ENCODE data around the gene TMEM245. TPM values are rescaled to one million over a fixed set of nuclear protein-coding genes. Genes with fewer than 3 reads are reported as not detected.

Gene TMEM245
- polyA plus RNA-seq, 3 donors: 9.2 to 29.1 (median 14.4) TPM

GRCh38 chr9:109113254-109113653 lies 6.5 kb downstream of the TMEM245 start:
- no peak overlapping the region for H3K27ac ChIP-seq (ENCODE audit: low read depth, low read length)
- 46 to 69% (median 54%) methylated on average over 3 of the region's 3 CpGs for WGBS, 3 donors

GRCh38 chr9:109110329-109111021 lies 9.3 kb downstream of the TMEM245 start:
- H3K27ac ChIP-seq (ENCODE audit: low read depth, low read length): no peak overlapping the region
- 42 to 54% (median 44%) methylated on average over 5 of the region's 5 CpGs for WGBS, 3 donors

GRCh38 chr9:109109967-109110328 lies 9.8 kb downstream of the TMEM245 start:
- H3K27ac ChIP-seq (ENCODE audit: low read depth, low read length): no peak overlapping the region

- no peak overlapping the region for H3K27ac ChIP-seq (ENCODE audit: low read depth, low read length)
- WGBS, 3 donors: 42 to 56% (median 54%) methylated on average over 4 of the region's 4 CpGs
Measured at GRCh38 chr9:109108318-109108717, 11.4 kb downstream of the TMEM245 start.

GRCh38 chr9:109107402-109108240 lies 12.1 kb downstream of the TMEM245 start:
- no peak overlapping the region for H3K27ac ChIP-seq (ENCODE audit: low read depth, low read length)
- WGBS, 3 donors: 32 to 55% (median 54%) methylated on average over 4 of the region's 4 CpGs

- no peak overlapping the region for H3K27ac ChIP-seq (ENCODE audit: low read depth, low read length)
- WGBS, 3 donors: 35 to 37% (median 36%) methylated on average over 3 of the region's 3 CpGs
Measured at GRCh38 chr9:109101810-109102209, 17.9 kb downstream of the TMEM245 start.

- 66 to 76% (median 71%) methylated on average over 3 of the region's 3 CpGs for WGBS, 3 donors
- H3K27ac ChIP-seq (ENCODE audit: low read depth, low read length): no peak overlapping the region
Measured at GRCh38 chr9:109101202-109101595, 18.5 kb downstream of the TMEM245 start.

GRCh38 chr9:109100543-109101201 lies 19.1 kb downstream of the TMEM245 start:
- WGBS, 3 donors: 78 to 99% (median 95%) methylated on average over 3 of the region's 3 CpGs
- H3K27ac ChIP-seq (ENCODE audit: low read depth, low read length): no peak overlapping the region

- no peak overlapping the region for H3K27ac ChIP-seq (ENCODE audit: low read depth, low read length)
- 52 to 62% (median 60%) methylated on average over 2 of the region's 2 CpGs for WGBS, 3 donors
Measured at GRCh38 chr9:109098960-109099308, 20.8 kb downstream of the TMEM245 start.

- H3K27ac ChIP-seq (ENCODE audit: low read depth, low read length): no peak overlapping the region
- 12 to 52% (median 39%) methylated on average over 4 of the region's 4 CpGs for WGBS, 3 donors
Measured at GRCh38 chr9:109098171-109098959, 21.4 kb downstream of the TMEM245 start.

GRCh38 chr9:109097146-109097545 lies 22.6 kb downstream of the TMEM245 start:
- 89 to 94% (median 92%) methylated on average over 4 of the region's 4 CpGs for WGBS, 3 donors

GRCh38 chr9:109095321-109095720 lies 24.4 kb downstream of the TMEM245 start:
- H3K27ac ChIP-seq (ENCODE audit: low read depth, low read length): no peak overlapping the region
- WGBS, 3 donors: 82 to 89% (median 89%) methylated on average over 3 of the region's 3 CpGs

More at GRCh38 chr9:109097146-109097545, 22.6 kb downstream of the TMEM245 start:
- H3K27ac ChIP-seq (ENCODE audit: low read depth, low read length): no peak overlapping the region

GRCh38 chr9:109094268-109094667 lies 25.5 kb downstream of the TMEM245 start:
- WGBS, 3 donors: 46 to 92% (median 92%) methylated on average over 6 of the region's 6 CpGs
- no peak overlapping the region for H3K27ac ChIP-seq (ENCODE audit: low read depth, low read length)

- 61 to 82% (median 81%) methylated on average over 1 of the region's 1 CpG for WGBS, 3 donors
Measured at GRCh38 chr9:109092587-109092986, 27.2 kb downstream of the TMEM245 start.

GRCh38 chr9:109092051-109092580 lies 27.6 kb downstream of the TMEM245 start:
- H3K27ac ChIP-seq (ENCODE audit: low read depth, low read length): no peak overlapping the region

More at GRCh38 chr9:109092587-109092986, 27.2 kb downstream of the TMEM245 start:
- no peak overlapping the region for H3K27ac ChIP-seq (ENCODE audit: low read depth, low read length)

GRCh38 chr9:109088221-109088620 lies 31.5 kb downstream of the TMEM245 start:
- WGBS, 3 donors: 96 to 99% (median 97%) methylated on average over 7 of the region's 7 CpGs
- H3K27ac ChIP-seq (ENCODE audit: low read depth, low read length): no peak overlapping the region

GRCh38 chr9:109087795-109088194 lies 32.0 kb downstream of the TMEM245 start:
- 96 to 98% (median 96%) methylated on average over 2 of the region's 2 CpGs for WGBS, 3 donors
- H3K27ac ChIP-seq (ENCODE audit: low read depth, low read length): no peak overlapping the region

GRCh38 chr9:109086221-109086620 lies 33.5 kb downstream of the TMEM245 start:
- no peak overlapping the region for H3K27ac ChIP-seq (ENCODE audit: low read depth, low read length)
- 95 to 98% (median 95%) methylated on average over 3 of the region's 3 CpGs for whole genome bisulfite sequencing, 3 donors

Data from adipose tissue (tissue), 3 donors.